Measurements from ENCODE around the gene INSYN2A. TPM values are rescaled to one million over a fixed set of nuclear protein-coding genes. Genes with fewer than 3 reads are reported as not detected.

Gene INSYN2A
- total RNA-seq, 4 donors from 2014 or later, result 0.11 to 0.23 TPM; not detected in 2

DNA sequence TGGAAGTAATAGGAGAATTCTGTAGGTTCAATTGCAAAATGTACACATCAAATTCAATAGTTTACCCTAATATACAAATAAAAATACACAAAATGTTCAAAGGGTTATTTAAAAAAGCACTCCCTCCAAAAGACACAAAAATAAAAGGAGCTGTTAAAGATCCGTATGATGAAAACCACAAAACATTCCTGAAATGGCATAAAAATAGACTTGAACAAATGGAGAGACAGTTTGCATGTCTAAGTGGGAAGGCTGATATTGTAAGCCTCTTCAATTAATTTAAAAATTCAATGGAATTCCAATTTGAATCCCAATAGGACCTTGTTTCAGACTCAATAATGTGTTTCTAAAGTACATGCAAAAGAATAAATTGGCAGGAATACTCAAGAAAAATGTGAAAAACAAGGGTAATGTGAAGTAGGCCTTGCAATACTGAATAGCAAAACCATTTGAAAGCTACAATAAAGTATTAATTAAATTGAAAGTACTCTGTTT lies 38.0 kb upstream of the INSYN2A start:
- Histone ChIP-seq H3K36me3 (no peaks in the 10 kb centered on the region), H3K27me3 (no peaks in the 10 kb centered on the region), H3K9me3 (no peaks in the 10 kb centered on the region), H3K4me1 (no peaks in the 10 kb centered on the region), H3K27ac (no peak overlapping the region), H3K4me3 (no peak overlapping the region)
- 73% methylated on average over 1 of the region's 1 CpG for WGBS
- no peak for TF ChIP-seq EP300 (IDR thresholded peaks at IDR 0.05)
- no peak for TF ChIP-seq POLR2AphosphoS5 (IDR thresholded peaks at IDR 0.05)
- no peak for TF ChIP-seq POLR2A (IDR thresholded peaks at IDR 0.05)
- TF ChIP-seq, protein P1, sequence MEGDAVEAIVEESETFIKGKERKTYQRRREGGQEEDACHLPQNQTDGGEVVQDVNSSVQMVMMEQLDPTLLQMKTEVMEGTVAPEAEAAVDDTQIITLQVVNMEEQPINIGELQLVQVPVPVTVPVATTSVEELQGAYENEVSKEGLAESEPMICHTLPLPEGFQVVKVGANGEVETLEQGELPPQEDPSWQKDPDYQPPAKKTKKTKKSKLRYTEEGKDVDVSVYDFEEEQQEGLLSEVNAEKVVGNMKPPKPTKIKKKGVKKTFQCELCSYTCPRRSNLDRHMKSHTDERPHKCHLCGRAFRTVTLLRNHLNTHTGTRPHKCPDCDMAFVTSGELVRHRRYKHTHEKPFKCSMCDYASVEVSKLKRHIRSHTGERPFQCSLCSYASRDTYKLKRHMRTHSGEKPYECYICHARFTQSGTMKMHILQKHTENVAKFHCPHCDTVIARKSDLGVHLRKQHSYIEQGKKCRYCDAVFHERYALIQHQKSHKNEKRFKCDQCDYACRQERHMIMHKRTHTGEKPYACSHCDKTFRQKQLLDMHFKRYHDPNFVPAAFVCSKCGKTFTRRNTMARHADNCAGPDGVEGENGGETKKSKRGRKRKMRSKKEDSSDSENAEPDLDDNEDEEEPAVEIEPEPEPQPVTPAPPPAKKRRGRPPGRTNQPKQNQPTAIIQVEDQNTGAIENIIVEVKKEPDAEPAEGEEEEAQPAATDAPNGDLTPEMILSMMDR (IDR thresholded peaks at IDR 0.05), result no peak
- no peak for DNase-seq (ENCODE audit: low spot score in 2 of 2)

DNA sequence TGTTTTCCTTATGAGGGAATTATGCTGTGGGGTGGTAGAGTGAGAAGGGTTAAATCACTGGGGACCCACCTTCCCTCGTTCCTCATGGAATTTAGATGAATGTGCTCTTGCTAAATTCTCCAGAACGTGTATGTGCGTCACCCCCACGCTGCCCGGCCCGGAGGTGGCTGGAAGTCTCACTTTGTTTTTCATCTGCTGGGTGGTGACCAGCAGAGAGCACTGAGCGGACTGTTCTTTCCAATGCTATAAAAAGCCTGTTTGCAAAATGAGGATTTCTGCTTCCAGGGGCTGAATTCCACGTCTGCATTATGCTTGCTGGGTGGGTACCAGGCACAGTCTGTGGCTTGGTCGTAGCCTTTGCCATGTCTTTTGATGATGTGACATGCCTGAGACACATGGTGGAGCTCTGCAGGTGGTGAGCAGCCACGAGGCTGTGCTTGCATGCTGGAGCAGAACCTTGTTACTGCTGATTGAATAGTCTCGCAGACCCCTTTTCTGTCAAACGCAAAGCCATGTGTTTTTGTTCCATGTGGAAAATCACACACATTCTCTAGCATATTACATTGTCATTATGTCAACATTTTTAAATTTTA lies 31.9 kb upstream of the INSYN2A start:
- WGBS, result 69% methylated on average over 12 of the region's 12 CpGs
- H3K27ac ChIP-seq, result no peak overlapping the region

DNA sequence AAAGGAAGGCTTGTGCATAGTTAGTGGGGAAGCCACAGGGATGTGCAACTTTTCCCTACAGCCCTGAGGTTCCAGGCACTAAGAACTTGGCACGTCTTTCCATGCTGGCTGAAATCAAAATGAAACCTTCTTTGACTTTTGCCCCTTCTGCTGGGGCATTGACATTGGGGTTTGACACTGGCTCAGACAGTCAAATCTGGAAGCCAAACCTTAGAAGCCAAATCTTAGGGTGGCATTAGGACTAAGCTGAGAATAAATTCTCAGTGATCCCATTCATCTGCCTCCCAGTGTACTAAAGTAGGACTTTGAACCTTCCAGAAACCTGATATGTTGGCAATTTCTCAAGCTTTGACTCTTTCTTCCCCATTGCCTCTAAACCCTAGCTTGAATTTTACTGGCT lies 31.3 kb upstream of the INSYN2A start:
- Histone ChIP-seq H3K27ac (no peak overlapping the region), H3K4me3 (no peak overlapping the region), H3K27me3 (no peaks in the 10 kb centered on the region), H3K4me1 (peaks cover 3% of the 10 kb centered on the region), H3K36me3 (peaks cover 6% of the 10 kb centered on the region), H3K9me3 (no peaks in the 10 kb centered on the region)
- WGBS, result 91% methylated on average over 1 of the region's 1 CpG
- TF ChIP-seq POLR2AphosphoS5 (IDR thresholded peaks at IDR 0.05) (no peak), EP300 (IDR thresholded peaks at IDR 0.05) (no peak), POLR2A (IDR thresholded peaks at IDR 0.05) (no peak)
- TF ChIP-seq, protein P1 (IDR thresholded peaks at IDR 0.05), result no peak
- DNase-seq (ENCODE audit: low spot score in 2 of 2), result no peak

More for the DNA sequence above, 31.9 kb upstream of the INSYN2A start:
- Histone ChIP-seq H3K4me1 (peaks cover 3% of the 10 kb centered on the region), H3K9me3 (no peaks in the 10 kb centered on the region), H3K27me3 (no peaks in the 10 kb centered on the region), H3K4me3 (no peak overlapping the region), H3K36me3 (peaks cover 6% of the 10 kb centered on the region)
- TF ChIP-seq, protein P1 (IDR thresholded peaks at IDR 0.05), result no peak
- TF ChIP-seq POLR2A (IDR thresholded peaks at IDR 0.05) (no peak), EP300 (IDR thresholded peaks at IDR 0.05) (no peak), POLR2AphosphoS5 (IDR thresholded peaks at IDR 0.05) (no peak)
- DNase-seq (ENCODE audit: low spot score in 2 of 2), result no peak

DNA sequence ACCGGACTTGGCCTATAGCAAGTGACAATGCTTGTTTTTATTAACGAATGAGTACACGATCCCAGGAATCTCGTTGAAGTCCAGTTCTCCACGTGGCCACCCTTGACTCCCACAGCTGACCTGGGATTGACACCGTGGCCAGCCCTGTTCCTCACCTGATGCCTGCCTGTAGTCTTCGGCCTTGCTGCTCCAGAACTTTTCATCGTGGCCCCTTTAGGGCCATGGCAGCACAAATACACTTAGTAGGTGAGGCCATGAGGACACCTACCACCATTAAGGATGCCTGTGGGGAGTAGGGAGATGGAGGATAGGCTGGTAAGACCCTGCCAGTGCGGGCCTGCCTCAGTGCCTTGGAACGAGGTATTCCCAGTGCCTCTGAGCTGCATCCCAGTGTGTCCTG lies 30.6 kb upstream of the INSYN2A start:
- 95% methylated on average over 8 of the region's 10 CpGs for WGBS
- Histone ChIP-seq H3K27me3 (no peaks in the 10 kb centered on the region), H3K36me3 (peaks cover 6% of the 10 kb centered on the region), H3K27ac (no peak overlapping the region), H3K4me3 (no peak overlapping the region), H3K4me1 (peaks cover 3% of the 10 kb centered on the region), H3K9me3 (no peaks in the 10 kb centered on the region)
- DNase-seq (ENCODE audit: low spot score in 2 of 2), result no peak
- TF ChIP-seq POLR2A (IDR thresholded peaks at IDR 0.05) (no peak), EP300 (IDR thresholded peaks at IDR 0.05) (no peak), POLR2AphosphoS5 (IDR thresholded peaks at IDR 0.05) (no peak)
- TF ChIP-seq, protein P1 (IDR thresholded peaks at IDR 0.05), result no peak

DNA sequence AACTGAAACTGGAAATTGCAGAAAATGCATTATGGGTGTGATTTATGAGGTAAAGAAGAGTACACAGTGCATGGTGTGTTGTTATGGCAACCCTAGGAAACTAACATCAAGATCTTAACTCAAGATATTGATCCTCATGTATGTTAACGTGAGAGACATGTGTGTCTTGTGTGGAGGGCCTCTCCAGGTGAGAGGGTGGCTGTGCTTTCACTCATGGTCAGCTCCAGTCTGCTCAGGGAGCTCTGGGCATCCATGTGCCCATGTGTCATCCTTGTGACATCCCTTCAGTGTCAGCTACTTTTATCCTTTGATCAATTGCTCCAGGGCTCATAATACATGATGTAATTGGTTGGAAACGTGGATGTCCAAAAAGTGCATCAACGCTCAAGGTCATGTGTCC lies 24.9 kb upstream of the INSYN2A start:
- no peak overlapping the region for H3K4me3 ChIP-seq
- no peaks in the 10 kb centered on the region for H3K4me1 ChIP-seq
- H3K9me3 ChIP-seq, result no peaks in the 10 kb centered on the region
- TF ChIP-seq POLR2AphosphoS5 (IDR thresholded peaks at IDR 0.05) (no peak), POLR2A (IDR thresholded peaks at IDR 0.05) (no peak), EP300 (IDR thresholded peaks at IDR 0.05) (no peak)
- TF ChIP-seq, protein P1 (IDR thresholded peaks at IDR 0.05), result no peak
- no peak overlapping the region for H3K27ac ChIP-seq
- WGBS, result 84% methylated on average over 3 of the region's 3 CpGs
- no peaks in the 10 kb centered on the region for H3K36me3 ChIP-seq
- DNase-seq (ENCODE audit: low spot score in 2 of 2), result no peak
- no peaks in the 10 kb centered on the region for H3K27me3 ChIP-seq
